IMR-90 (cell line): Measurements from ENCODE around the gene MAN2A1. TPM values are rescaled to one million over a fixed set of nuclear protein-coding genes. Genes with fewer than 3 reads are reported as not detected.

Experiments
- ATAC-seq: fragments of 200-7000 bp; cut with Tn5 transposase; 2 replicates; pipeline ENCODE4 v1.9.1; 2020; ENCODE audit warnings: low read depth, mild to moderate bottlenecking, moderate library complexity
- BruUV-seq: library from RNA; stranded (reverse); fragments of 400-500 nt; replicated peaks from 2 replicates; lab custom pipeline; 2021; lab: Mats Ljungman, UMichigan
- CTCF ChIA-PET: fragments of 300-600 bp; formaldehyde crosslinking; extraction: SDS; loops from one replicate; lab custom pipeline; 2021; ENCODE audit warnings: antibody characterized with exemption; lab: Yijun Ruan, JAX
- POLR2A ChIA-PET: fragments of 300-600 bp; sonication (Branson Sonifier 250); formaldehyde crosslinking; loops from one replicate; lab custom pipeline; 2022; ENCODE audit warnings: antibody characterized with exemption; ENCODE audit not compliant: unreplicated experiment; lab: Charles Lee
- DNase-seq: peaks from one replicate; pipeline ENCODE4 v3.0.0; 2013
- H2AFZ ChIP-seq: replicated peaks from 2 replicates; pipeline ENCODE3; 2013; ENCODE audit warnings: low read length, mild to moderate bottlenecking; ENCODE audit not compliant: poor library complexity
- H2AK5ac ChIP-seq: 2 replicates; pipeline ENCODE4 v1.6.1; 2013; ENCODE audit warnings: low read depth, low read length, inconsistent platforms
- H2AK9ac ChIP-seq: replicated peaks from 2 replicates; pipeline ENCODE3; 2013; ENCODE audit warnings: mild to moderate bottlenecking, low read depth, low read length, moderate library complexity; ENCODE audit not compliant: poor library complexity
- H2BK120ac ChIP-seq: 2 replicates; pipeline ENCODE4 v1.6.1; 2013; ENCODE audit warnings: low read depth, low read length, inconsistent platforms
- H2BK15ac ChIP-seq: 3 replicates; pipeline ENCODE4 v1.6.1; 2013; ENCODE audit warnings: low read depth, low read length, inconsistent platforms
- H2BK20ac ChIP-seq: 2 replicates; pipeline ENCODE4 v1.6.1; 2013; ENCODE audit warnings: low read depth, mild to moderate bottlenecking, inconsistent platforms, low read length, moderate library complexity
- H2BK5ac ChIP-seq: 2 replicates; pipeline ENCODE4 v1.6.1; 2013; ENCODE audit warnings: mild to moderate bottlenecking, low read depth, low read length, inconsistent platforms; ENCODE audit not compliant: poor library complexity, severe bottlenecking
- H3K14ac ChIP-seq: replicated peaks from 2 replicates; pipeline ENCODE4 v1.6.1; 2013; ENCODE audit warnings: low read depth, low read length, inconsistent platforms
- H3K18ac ChIP-seq: 2 replicates; pipeline ENCODE4 v1.6.1; 2013; ENCODE audit warnings: low read depth, low read length, control low read depth
- H3K23ac ChIP-seq: 2 replicates; pipeline ENCODE4 v1.6.1; 2013; ENCODE audit warnings: low read depth, low read length, inconsistent platforms
- H3K27ac ChIP-seq: 2 replicates; pipeline ENCODE4 v1.5.1; 2013; ENCODE audit warnings: mild to moderate bottlenecking, control low read depth, low read length; ENCODE audit not compliant: insufficient read depth
- H3K27me3 ChIP-seq: 2 replicates; pipeline ENCODE4 v1.6.1; 2013; ENCODE audit warnings: low read length; ENCODE audit not compliant: control insufficient read depth, insufficient read depth
- H3K36me3 ChIP-seq: 2 replicates; pipeline ENCODE4 v1.6.1; 2013; ENCODE audit warnings: low read length, mixed read lengths; ENCODE audit not compliant: control insufficient read depth, insufficient read depth
- H3K4ac ChIP-seq: 2 replicates; pipeline ENCODE4 v1.6.1; 2013; ENCODE audit warnings: low read depth, low read length, inconsistent platforms
- H3K4me1 ChIP-seq: 2 replicates; pipeline ENCODE4 v1.6.1; 2013; ENCODE audit warnings: low read length, mixed read lengths; ENCODE audit not compliant: control insufficient read depth, insufficient read depth
- H3K4me2 ChIP-seq: 2 replicates; pipeline ENCODE4 v1.6.1; 2013; ENCODE audit warnings: low read depth, mild to moderate bottlenecking, control low read depth, low read length, moderate library complexity
- H3K4me3 ChIP-seq: 2 replicates; pipeline ENCODE4 v1.5.1; 2013; ENCODE audit warnings: low read depth, mild to moderate bottlenecking, control low read depth, low read length, moderate library complexity; ENCODE audit not compliant: insufficient read depth
- H3K56ac ChIP-seq: 2 replicates; pipeline ENCODE4 v1.6.1; 2013; ENCODE audit warnings: low read length, inconsistent platforms; ENCODE audit not compliant: insufficient read depth; ENCODE audit errors: extremely low read depth
- H3K79me1 ChIP-seq, 2 experiments: 2 replicates each; pipeline ENCODE4 v1.6.1; 2013; ENCODE audit warnings: low read length in 2 of 2, inconsistent platforms in 1 of 2, low read depth in 1 of 2
- H3K9ac ChIP-seq: 2 replicates; pipeline ENCODE4 v1.6.1; 2013; ENCODE audit warnings: low read depth, low read length, control low read depth
- H3K9me1 ChIP-seq: 2 replicates; pipeline ENCODE4 v1.6.1; 2013; ENCODE audit warnings: low read length, inconsistent platforms; ENCODE audit not compliant: insufficient read depth
- H3K9me3 ChIP-seq: 2 replicates; pipeline ENCODE4 v1.6.1; 2013; ENCODE audit warnings: low read length; ENCODE audit not compliant: control insufficient read depth, insufficient read depth
- H4K20me1 ChIP-seq: 2 replicates; pipeline ENCODE4 v1.6.1; 2013; ENCODE audit warnings: low read length, inconsistent platforms; ENCODE audit not compliant: insufficient read depth
- H4K5ac ChIP-seq: 2 replicates; pipeline ENCODE4 v1.6.1; 2013; ENCODE audit warnings: mild to moderate bottlenecking, low read depth, low read length, control low read depth
- H4K8ac ChIP-seq, 2 experiments: 2 replicates each; pipeline ENCODE4 v1.6.1; 2013; ENCODE audit warnings: low read depth in 2 of 2, low read length in 2 of 2, control low read depth in 1 of 2, inconsistent platforms in 1 of 2
- H4K91ac ChIP-seq: 2 replicates; pipeline ENCODE4 v1.6.1; 2013; ENCODE audit warnings: low read depth, low read length, inconsistent platforms; ENCODE audit not compliant: insufficient read depth
- ELK1 ChIP-seq: fragments of 150-350 bp; IDR thresholded peaks from 2 replicates; pipeline ENCODE4 v1.6.1; 2016; ENCODE audit warnings: low read depth, mild to moderate bottlenecking, low read length, moderate library complexity, borderline replicate concordance
- FOS ChIP-seq: fragments of 150-350 bp; IDR thresholded peaks from 2 replicates; pipeline ENCODE4 v1.6.1; 2016; ENCODE audit warnings: low read depth, low read length
- RFX5 ChIP-seq: IDR thresholded peaks from 2 replicates; pipeline ENCODE4 v1.8.0; 2012; ENCODE audit warnings: low read depth, mild to moderate bottlenecking, low read length, moderate library complexity
- WGBS, 2 experiments: methylation state at CpG; one replicate each; pipeline versions ENCODE4 v1.1.5 to v1.1.7; 2013; ENCODE audit warnings: missing lambda C conversion rate in 2 of 2; ENCODE audit not compliant: insufficient read length in 1 of 2; ENCODE audit errors: extremely low coverage in 2 of 2; 5-methylcytosine and 5-hydroxymethylcytosine counted together
- dilution Hi-C: fragments of 300-500 bp; cut with HindIII; formaldehyde crosslinking; loops from one replicate; pipeline ENCODE4 v1.14.3; 2018; ENCODE audit warnings: low sequenced_read_pairs; ENCODE audit not compliant: unreplicated experiment
- in situ Hi-C: fragments of 300-500 bp; cut with MboI; formaldehyde crosslinking; loops from 3 replicates; pipeline ENCODE4 v1.14.3; 2019; ENCODE audit warnings: low sequenced_read_pairs, inconsistent platforms, mixed read lengths
- intact Hi-C: fragments of 100-400 bp; cut with micrococcal nuclease; formaldehyde crosslinking; loops from 2 replicates; pipeline ENCODE4 v1.10.0; 2022
- polyA plus RNA-seq, 3 experiments: library from polyadenylated mRNA; depleted of rRNA; stranded (reverse); fragments of >200 nt; gene quantifications; 2 replicates each; pipeline ENCODE4 v1.2.3, GENCODE V29; 2012; ENCODE audit warnings: low replicate concordance in 1 of 3
- total RNA-seq: library from RNA; depleted of rRNA; stranded (reverse); fragments of >200 nt; gene quantifications from 2 replicates; pipeline ENCODE4 v1.2.3, GENCODE V29; 2012

MAN2A1 gene
- total and polyA plus RNA-seq, 2 of the 4 experiments (the other 2 are of a cell fraction) = 16.4 to 29.6 TPM

DNA sequence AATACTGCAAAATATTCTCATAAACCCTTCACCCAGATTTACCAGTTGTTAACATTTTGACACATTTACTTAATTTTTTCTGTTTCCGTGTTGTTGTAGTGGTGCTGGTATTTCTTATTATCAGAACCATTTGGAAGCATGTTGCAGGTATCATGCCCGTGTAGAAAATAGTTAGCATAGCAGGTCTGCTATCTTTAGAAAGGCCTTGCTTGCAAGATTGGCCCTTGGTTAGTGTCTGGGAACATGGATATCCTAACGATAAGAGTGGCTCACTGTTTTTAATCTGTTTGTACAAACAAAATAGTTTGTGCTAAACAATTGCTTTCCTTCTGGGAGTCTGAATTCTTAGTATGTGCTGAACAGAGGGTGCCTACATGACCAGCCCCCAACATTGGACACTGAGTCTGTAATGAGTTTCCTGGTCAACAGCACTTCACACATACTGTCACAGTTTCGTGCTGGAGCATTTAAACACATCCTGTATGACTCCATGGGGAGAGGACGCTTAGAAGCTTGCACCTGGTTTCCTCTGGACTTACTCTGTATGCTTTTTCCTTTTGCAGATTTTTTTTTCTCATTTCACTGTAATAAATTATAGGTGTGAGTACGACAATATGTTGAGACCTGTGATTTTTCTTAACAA lies 66.9 kb downstream of the MAN2A1 start:
- Histone ChIP-seq H3K14ac (no peak overlapping the region), H3K56ac (no peak overlapping the region), H3K9me1 (no peaks in the 10 kb centered on the region), H4K8ac (no peak overlapping the region), H3K4me3 (no peak overlapping the region), H2AFZ (no peak overlapping the region), H2AK5ac (no peak overlapping the region), H3K4me1 (no peaks in the 10 kb centered on the region), H3K27me3 (no peaks in the 10 kb centered on the region), H3K27ac (no peak overlapping the region), H3K36me3 (peaks cover 7% of the 10 kb centered on the region; the same call in 1 of the 2 replicates), H3K23ac (no peak overlapping the region), H3K4me2 (no peak overlapping the region), H2BK5ac (no peak overlapping the region), H4K91ac (no peak overlapping the region), H2AK9ac (no peak overlapping the region), H4K20me1 (no peaks in the 10 kb centered on the region), H3K18ac (no peak overlapping the region), H3K9me3 (no peaks in the 10 kb centered on the region), H3K9ac (no peak overlapping the region), H2BK120ac (no peak overlapping the region), H4K5ac (no peak overlapping the region), H3K4ac (no peak overlapping the region), H2BK15ac (no peak overlapping the region), H3K79me1 (peaks cover 4 to 26% of the 10 kb centered on the region in 2 experiments; a peak in 3 of 4 replicates), H2BK20ac (no peak overlapping the region)
- BruUV-seq = no TSS peak
- DNase-seq = no peak
- POLR2A ChIA-PET = no interaction called here
- CTCF ChIA-PET = no interaction called here
- intact Hi-C loops = no loop called here
- dilution Hi-C loops = no loop called here
- WGBS, 2 experiments = 83% methylated on average over 1 of the region's 6 CpGs; no CpG with 5 or more reads in 1 of the 2 experiments
- TF ChIP-seq ELK1 (no peak), FOS (no peak), RFX5 (no peak)
- no peak for ATAC-seq
- in situ Hi-C loops = no loop called here
